Stimulated activated CD4-positive, alpha-beta T cell treated with anti-CD3 and anti-CD28 coated beads, Interleukin-4, amount 100 ng/mL, for 4 hours (primary cell): ENCODE measurements around the gene HTATIP2.
"Not testable (repeated sequence)": the region's sequence is repeated elsewhere in the genome, so short reads cannot be mapped to it uniquely, and the experiment has no call there.

ENCODE experiments used
- DNase-seq, 2 experiments: peaks; one replicate each; pipeline ENCODE4 v3.0.0-alpha.2; 2020

The HTATIP2 gene

DNA sequence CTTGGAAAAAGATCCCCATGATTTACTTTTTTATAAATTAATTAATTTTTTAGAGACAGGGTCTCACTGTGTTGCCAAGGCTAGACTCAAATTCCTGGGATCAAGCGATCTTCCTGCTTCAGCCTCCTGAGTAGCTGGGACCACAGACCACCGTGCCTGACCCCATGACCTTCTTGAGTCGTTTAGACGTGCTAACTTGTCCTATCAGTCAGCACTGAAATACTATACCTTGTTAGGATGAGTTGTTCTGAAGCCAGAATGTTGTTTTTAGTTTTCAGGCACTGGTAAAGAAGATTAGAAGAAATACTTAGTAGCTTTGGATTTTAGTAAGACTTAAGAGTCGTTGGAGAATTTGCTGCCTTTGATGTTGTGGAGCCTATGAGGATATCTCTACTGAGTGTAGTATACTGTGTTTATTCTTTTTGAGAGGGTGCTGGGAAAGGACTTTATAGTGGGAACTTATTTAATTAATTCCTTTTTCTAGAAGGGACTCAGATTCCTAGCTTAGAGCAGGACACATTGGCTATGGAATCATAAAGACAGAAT lies 8.6 kb downstream of the HTATIP2 start:
- DNase-seq = no peak

DNA sequence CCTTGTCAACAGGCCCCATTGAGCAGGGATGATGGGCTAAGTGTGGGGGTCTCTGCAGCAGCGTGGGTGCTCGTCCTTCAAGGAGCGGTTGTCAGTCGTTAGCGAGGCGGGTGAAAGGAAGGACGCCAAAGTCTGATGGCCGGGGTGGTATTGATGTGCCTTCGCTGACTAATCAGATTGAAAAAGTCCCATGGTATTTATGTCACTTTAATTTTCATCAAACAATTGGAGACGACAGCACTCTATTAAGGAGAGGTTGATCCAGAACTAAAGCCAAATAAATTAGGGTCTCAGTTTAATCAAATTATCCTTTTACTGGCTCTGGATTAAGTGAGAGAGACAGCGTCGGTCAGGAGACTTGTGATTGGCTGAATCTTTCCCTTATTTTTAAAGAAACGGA lies 9.6 kb downstream of the HTATIP2 start:
- no peak for DNase-seq

GRCh38 chr11:20373568-20374209 lies 10.2 kb downstream of the HTATIP2 start:
- DNase-seq = no peak

- DNase-seq = no peak
These were observed 11.3 kb downstream of the HTATIP2 start for GRCh38 chr11:20374741-20375300.

DNA sequence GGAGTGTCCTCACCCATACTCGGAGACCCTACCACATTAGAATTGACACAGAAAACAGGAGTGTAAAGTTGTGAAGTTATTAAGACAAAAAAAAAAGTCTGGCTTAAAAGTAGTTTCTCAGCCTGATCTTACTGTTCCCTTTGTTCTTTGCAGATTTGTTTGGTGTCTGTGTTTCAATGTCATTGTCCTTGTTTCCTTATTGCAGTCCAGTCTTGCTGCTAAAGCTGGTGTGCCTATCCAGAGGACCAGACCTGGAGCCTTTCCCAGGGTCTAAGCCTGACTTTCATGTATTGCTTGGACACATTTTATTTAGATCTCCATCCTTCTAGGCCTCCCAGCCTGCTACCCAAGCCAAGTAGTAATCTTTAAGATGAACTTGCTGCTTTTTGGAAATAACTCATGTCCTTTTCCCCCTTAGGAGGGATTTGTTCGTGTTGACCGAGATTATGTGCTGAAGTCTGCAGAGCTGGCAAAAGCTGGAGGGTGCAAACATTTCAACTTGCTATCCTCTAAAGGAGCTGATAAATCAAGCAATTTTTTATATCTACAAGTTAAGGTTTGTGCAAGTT lies 12.7 kb downstream of the HTATIP2 start:
- no peak for DNase-seq

- not testable (repeated sequence) for DNase-seq
These were observed 22.5 kb downstream of the HTATIP2 start for GRCh38 chr11:20385996-20386395.

GRCh38 chr11:20387261-20388095 lies 24.0 kb downstream of the HTATIP2 start, which contains the start of gene PRMT3:
PRMT3 (plus strand) TSS chr11:20387716; CDS start chr11:20387747, 31 bp downstream.
- DNase-seq = peak; percentile 97 to 98

DNA sequence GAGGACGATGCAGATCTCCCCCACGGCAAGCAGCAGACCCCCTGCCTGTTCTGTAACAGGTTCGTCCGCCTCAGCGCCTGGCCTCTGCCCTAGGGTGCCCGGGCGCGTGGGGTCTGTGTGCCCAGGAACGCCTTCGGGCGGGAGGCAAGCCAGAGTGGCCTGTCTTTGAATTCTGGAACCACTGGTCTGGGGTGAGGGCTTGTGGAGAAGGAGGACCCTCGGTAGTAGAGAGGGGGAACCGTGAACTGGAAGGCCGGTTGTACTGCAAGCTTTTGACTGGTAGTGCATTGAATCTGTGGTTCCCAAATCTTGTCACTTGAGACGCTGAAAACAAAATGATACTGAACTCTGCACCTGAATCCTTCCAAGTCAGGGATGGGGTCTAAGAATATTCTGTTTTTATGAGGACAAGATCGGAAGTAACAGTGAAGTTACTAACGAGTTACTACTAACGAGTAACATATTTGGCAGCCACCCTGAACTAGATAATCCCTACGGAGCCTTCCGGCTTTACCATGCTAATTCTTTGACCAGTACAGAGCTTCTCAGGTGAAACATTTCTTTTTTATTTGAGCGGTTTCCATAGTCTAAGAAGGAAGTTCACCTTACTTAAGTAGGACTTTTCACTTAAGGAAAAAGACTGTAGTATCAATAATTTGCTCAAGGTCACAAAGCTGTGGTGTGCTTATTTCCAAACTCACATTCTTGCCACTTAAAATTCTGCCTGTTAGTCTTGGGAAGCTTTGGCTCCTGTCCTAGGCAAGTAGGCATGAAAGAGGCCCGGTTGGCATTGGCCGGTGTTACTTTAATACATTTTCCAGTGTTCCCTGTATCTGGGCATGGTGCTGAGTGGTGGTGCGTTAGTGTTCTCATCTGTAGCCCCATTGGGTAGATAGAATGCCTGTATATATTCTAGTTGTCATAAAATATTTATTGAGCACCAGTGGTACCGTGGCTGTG lies 24.9 kb downstream of the HTATIP2 start:
- peak in 1 of 2 experiments; percentile 27 for DNase-seq

DNA sequence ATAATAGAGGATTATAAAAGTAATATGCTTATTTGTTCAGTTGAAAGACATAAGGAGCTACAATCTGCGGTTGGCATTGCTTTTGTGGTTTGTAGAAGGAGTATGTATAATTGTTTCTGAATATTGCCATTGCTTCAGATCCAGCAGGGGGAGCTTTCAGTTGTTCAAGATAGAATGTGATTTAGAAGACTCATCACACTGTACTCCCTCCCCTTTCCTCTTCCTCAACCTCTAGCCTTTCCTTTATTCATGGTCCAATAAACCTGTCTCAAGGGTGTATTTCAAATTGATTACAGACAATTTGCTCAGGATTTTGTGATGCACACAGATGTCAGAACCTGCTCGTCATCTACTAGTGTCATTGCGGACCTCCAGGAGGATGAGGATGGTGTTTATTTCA lies 33.8 kb downstream of the HTATIP2 start:
- no peak for DNase-seq

DNA sequence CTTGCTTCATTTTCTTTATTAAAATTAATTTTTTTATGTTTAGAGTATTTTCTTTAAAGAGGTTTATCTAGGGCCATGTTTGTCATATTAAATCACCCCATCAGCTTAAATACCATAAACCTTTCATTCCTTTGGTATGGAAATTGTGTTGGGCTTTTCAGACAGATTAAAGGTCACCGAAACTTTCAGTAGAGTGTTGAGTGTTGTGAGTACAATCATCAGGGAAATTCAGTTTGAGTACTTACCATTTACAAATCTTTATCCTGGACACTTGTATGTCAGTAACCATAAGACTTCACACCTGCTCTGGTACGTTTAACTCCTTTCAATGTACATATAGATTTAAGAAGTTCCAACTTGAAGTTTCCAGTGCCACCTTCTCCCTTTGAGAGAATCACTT lies 36.0 kb downstream of the HTATIP2 start:
- DNase-seq = no peak

GRCh38 chr11:20403059-20403458 lies 39.5 kb downstream of the HTATIP2 start:
- DNase-seq = no peak

DNA sequence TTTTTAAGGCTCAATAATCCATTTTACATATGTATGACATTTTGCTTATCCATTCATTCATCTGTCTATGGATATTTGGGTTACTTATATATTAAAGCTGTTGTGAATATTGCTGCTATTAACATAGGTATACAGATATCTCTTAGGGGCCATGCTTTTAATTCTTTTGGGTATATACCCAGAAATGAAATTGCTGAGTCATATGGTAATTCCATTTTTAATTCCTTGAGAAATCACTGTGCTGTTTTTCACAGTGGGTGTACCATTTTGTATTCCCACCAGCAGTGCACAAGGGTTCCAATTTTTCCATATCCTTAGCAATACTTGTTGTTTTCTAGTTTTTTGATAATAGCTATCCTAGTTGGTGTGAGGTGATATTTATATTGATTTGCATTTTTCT lies 43.0 kb downstream of the HTATIP2 start:
- DNase-seq = no peak

- no peak for DNase-seq
These were observed 43.8 kb downstream of the HTATIP2 start for GRCh38 chr11:20407344-20407743.

DNA sequence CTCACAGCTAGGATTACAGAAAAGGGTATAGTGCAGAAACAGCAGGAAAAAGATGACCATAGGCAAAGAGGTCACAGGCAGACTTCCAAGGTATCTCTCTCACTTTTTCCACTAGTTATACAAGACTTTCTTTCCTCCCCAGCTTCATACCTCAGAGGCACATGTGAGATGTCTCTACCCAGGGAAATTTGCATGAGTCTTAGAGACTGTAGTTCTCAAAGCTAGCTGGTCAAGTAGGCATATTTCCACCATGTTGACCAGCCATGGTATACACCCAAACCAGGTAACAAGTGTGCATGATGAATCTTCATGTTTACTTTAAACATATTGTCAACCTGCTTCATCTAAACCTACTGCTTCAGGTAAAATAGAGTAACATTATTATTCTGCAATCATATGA lies 51.9 kb downstream of the HTATIP2 start:
- DNase-seq = no peak

- DNase-seq = no peak
These were observed 54.3 kb downstream of the HTATIP2 start for GRCh38 chr11:20417771-20418170.

DNA sequence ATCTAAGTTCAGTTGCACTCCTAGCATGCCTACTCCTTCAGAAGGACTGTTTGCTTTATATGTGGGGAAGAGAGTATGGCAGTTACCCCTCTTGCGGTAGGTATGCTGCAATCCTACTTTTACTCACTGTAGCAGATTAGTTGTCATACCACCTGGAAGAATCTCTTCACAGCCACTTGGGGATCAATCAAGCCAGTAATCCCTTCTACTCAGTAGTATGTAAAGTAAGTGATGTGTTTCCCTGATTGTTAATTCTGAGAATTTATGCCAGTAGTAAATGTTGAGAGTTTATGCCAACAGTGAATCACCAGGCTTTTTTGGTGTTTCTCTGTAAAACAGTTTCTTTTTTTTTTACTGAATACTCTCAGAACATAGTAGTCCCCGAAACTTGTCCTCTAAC lies 58.4 kb downstream of the HTATIP2 start:
- DNase-seq = no peak

DNA sequence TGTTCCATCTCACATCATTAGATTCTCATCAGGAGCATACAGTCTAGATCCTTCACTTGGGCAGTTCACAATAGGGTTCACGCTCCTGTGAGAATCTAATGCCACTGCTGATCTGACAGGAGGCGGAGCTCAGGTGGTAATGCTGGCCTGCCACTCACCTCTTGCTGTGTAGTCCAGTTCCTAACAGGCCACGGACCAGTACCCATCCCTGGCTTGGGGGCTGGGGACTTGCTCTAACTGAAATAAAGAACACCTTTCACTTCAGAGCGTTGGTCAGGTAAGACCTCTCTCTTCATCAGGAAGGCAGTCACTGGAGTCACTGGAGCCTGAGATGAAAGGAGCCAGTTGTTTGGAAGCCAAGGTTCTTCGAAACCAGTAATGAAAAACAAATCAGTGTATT lies 65.7 kb downstream of the HTATIP2 start:
- no peak for DNase-seq
